ENCODE measurements around the gene UPK2. TPM values are rescaled to one million over a fixed set of nuclear protein-coding genes. Genes with fewer than 3 reads are reported as not detected.

The UPK2 gene
- polyA plus RNA-seq, 1 of the 3 experiments (the other 2 are of a cell fraction): 0.15 TPM

DNA sequence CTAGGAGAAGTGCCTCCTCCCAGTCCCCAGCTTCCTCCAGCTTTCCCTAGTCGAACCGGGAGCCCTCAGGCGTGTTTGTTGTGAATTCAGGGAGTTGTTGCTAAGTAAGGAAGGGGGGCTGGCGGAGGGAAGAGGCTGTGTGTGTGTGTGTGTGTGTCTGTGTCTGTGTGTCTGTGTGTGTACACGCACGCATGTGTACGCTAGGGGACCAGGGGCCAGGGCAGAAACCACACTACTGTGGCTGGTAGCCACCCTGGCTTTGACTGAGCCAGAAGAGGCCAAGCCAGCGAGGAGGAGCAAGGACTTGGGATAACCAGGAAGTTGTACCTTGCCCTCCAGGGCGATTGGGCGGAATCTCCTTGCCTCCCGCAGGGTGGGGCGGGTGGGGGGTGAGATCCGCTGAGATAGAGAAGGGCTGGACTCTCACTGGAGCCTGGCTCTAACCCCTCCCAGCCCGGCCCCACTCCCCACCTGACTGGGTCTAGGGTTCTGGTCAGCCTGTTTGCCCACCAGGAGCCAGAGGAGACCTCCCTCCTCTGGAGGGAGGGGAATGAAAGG lies 37.9 kb upstream of the UPK2 start:
- no peak for TF ChIP-seq YY1 (IDR thresholded peaks at IDR 0.05; ENCODE audit: low read depth)
- TF ChIP-seq NRF1 (IDR thresholded peaks at IDR 0.05; ENCODE audit: low read depth, low read length): no peak
- TF ChIP-seq ELF1 (IDR thresholded peaks at IDR 0.05): 0 out of 2 replicates have a peak, but pooled peaks have one; percentile 35
- no peak for TF ChIP-seq FOXM1 (IDR thresholded peaks at IDR 0.05; ENCODE audit: low read depth)
- no peak for TF ChIP-seq POLR2AphosphoS5 (IDR thresholded peaks at IDR 0.05; ENCODE audit: low read depth, low read length)
- TF ChIP-seq, protein P1, sequence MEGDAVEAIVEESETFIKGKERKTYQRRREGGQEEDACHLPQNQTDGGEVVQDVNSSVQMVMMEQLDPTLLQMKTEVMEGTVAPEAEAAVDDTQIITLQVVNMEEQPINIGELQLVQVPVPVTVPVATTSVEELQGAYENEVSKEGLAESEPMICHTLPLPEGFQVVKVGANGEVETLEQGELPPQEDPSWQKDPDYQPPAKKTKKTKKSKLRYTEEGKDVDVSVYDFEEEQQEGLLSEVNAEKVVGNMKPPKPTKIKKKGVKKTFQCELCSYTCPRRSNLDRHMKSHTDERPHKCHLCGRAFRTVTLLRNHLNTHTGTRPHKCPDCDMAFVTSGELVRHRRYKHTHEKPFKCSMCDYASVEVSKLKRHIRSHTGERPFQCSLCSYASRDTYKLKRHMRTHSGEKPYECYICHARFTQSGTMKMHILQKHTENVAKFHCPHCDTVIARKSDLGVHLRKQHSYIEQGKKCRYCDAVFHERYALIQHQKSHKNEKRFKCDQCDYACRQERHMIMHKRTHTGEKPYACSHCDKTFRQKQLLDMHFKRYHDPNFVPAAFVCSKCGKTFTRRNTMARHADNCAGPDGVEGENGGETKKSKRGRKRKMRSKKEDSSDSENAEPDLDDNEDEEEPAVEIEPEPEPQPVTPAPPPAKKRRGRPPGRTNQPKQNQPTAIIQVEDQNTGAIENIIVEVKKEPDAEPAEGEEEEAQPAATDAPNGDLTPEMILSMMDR (IDR thresholded peaks at IDR 0.05): no peak
- TF ChIP-seq, protein P2, sequence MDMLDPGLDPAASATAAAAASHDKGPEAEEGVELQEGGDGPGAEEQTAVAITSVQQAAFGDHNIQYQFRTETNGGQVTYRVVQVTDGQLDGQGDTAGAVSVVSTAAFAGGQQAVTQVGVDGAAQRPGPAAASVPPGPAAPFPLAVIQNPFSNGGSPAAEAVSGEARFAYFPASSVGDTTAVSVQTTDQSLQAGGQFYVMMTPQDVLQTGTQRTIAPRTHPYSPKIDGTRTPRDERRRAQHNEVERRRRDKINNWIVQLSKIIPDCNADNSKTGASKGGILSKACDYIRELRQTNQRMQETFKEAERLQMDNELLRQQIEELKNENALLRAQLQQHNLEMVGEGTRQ (IDR thresholded peaks at IDR 0.05; ENCODE audit: borderline replicate concordance, low read depth, low read length): no peak
- 0 out of 2 replicates have a peak, but pooled peaks have one; percentile 11 for TF ChIP-seq SIN3A (IDR thresholded peaks at IDR 0.05; ENCODE audit: borderline replicate concordance, low read depth, low read length)
- TF ChIP-seq EP300 (IDR thresholded peaks at IDR 0.05; ENCODE audit: borderline replicate concordance in 1 of 2, low read depth in 1 of 2, low read length in 1 of 2): no peak
- TF ChIP-seq, protein P3, sequence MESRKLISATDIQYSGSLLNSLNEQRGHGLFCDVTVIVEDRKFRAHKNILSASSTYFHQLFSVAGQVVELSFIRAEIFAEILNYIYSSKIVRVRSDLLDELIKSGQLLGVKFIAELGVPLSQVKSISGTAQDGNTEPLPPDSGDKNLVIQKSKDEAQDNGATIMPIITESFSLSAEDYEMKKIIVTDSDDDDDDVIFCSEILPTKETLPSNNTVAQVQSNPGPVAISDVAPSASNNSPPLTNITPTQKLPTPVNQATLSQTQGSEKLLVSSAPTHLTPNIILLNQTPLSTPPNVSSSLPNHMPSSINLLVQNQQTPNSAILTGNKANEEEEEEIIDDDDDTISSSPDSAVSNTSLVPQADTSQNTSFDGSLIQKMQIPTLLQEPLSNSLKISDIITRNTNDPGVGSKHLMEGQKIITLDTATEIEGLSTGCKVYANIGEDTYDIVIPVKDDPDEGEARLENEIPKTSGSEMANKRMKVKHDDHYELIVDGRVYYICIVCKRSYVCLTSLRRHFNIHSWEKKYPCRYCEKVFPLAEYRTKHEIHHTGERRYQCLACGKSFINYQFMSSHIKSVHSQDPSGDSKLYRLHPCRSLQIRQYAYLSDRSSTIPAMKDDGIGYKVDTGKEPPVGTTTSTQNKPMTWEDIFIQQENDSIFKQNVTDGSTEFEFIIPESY (IDR thresholded peaks at IDR 0.05; ENCODE audit: borderline replicate concordance, low read depth): no peak
- TF ChIP-seq, protein P4, sequence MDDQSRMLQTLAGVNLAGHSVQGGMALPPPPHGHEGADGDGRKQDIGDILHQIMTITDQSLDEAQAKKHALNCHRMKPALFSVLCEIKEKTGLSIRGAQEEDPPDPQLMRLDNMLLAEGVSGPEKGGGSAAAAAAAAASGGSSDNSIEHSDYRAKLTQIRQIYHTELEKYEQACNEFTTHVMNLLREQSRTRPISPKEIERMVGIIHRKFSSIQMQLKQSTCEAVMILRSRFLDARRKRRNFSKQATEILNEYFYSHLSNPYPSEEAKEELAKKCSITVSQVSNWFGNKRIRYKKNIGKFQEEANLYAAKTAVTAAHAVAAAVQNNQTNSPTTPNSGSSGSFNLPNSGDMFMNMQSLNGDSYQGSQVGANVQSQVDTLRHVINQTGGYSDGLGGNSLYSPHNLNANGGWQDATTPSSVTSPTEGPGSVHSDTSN (IDR thresholded peaks at IDR 0.05): no peak
- H3F3A ChIP-seq (replicated peaks; ENCODE audit: insufficient read depth): peaks cover 55% of the 10 kb centered on the region
- H3K4me2 ChIP-seq: peak overlapping the region; percentile 73
- peak overlapping the region; percentile 56 to 100 for H3K27ac ChIP-seq (ENCODE audit: low read depth in 2 of 2, low read length in 1 of 2)
- H3K9me2 ChIP-seq: no peaks in the 10 kb centered on the region
- no peaks in the 10 kb centered on the region for H3K9me3 ChIP-seq
- H4K20me1 ChIP-seq (ENCODE audit: insufficient read depth): peaks cover 34% of the 10 kb centered on the region
- ChIA-PET CTCF (no interaction called here), POLR2A (no interaction called here)
- peak overlapping the region; percentile 54 for H3K9ac ChIP-seq
- DNase-seq: peak; percentile 53
- H3K36me3 ChIP-seq (replicated peaks in 1 of 2; ENCODE audit: control insufficient read depth in 1 of 2, insufficient read depth in 2 of 2, low read length in 1 of 2): peaks cover 0 to 3% of the 10 kb centered on the region in 2 experiments
- no peak overlapping the region for H3K4me3 ChIP-seq (ENCODE audit: low read depth in 2 of 2, low read length in 1 of 2)
- peaks cover 82 to 93% of the 10 kb centered on the region in 2 experiments; a peak in 3 of 4 replicates for H3K4me1 ChIP-seq (ENCODE audit: control insufficient read depth in 1 of 2, insufficient read depth in 2 of 2, low read depth in 1 of 2, low read length in 1 of 2)
- H2AFZ ChIP-seq (ENCODE audit: low read depth): no peak overlapping the region
- WGBS (ENCODE audit: low lambda C conversion rate): 60% methylated on average over 13 of the region's 14 CpGs
- H3K79me2 ChIP-seq (ENCODE audit: insufficient read depth): peaks cover 97% of the 10 kb centered on the region
- no peaks in the 10 kb centered on the region for H3K27me3 ChIP-seq (ENCODE audit: insufficient read depth)
